ENCODE measurements around the gene EPO.
A peak's percentile ranks its signal among the peaks of the same experiment; 100 is the strongest.

Gene EPO

GRCh38 chr7:100731937-100732636, 11.8 kb downstream of the EPO start:
- H3K4me3 ChIP-seq (ENCODE audit: low read length): no peak overlapping the region
- DNase-seq (ENCODE audit: low read depth): no peak
- no peak for TF ChIP-seq CTCF (IDR thresholded peaks at IDR 0.05; ENCODE audit: insufficient read depth, low read depth, low read length, missing control alignments)

- DNase-seq (ENCODE audit: low read depth): no peak
- no peak for TF ChIP-seq CTCF (IDR thresholded peaks at IDR 0.05; ENCODE audit: insufficient read depth, low read depth, low read length, missing control alignments)
- no peak overlapping the region for H3K4me3 ChIP-seq (ENCODE audit: low read length)
Measured at GRCh38 chr7:100735730-100736129, 15.5 kb downstream of the EPO start.

GRCh38 chr7:100736671-100737070, 16.4 kb downstream of the EPO start:
- H3K4me3 ChIP-seq (ENCODE audit: low read length): no peak overlapping the region
- DNase-seq (ENCODE audit: low read depth): no peak
- TF ChIP-seq CTCF (IDR thresholded peaks at IDR 0.05; ENCODE audit: insufficient read depth, low read depth, low read length, missing control alignments): no peak

GRCh38 chr7:100739934-100740333, 19.7 kb downstream of the EPO start:
- TF ChIP-seq CTCF (IDR thresholded peaks at IDR 0.05; ENCODE audit: insufficient read depth, low read depth, low read length, missing control alignments): no peak
- no peak for DNase-seq (ENCODE audit: low read depth)
- H3K4me3 ChIP-seq (ENCODE audit: low read length): no peak overlapping the region

- DNase-seq (ENCODE audit: low read depth): no peak
- TF ChIP-seq CTCF (IDR thresholded peaks at IDR 0.05; ENCODE audit: insufficient read depth, low read depth, low read length, missing control alignments): no peak
- no peak overlapping the region for H3K4me3 ChIP-seq (ENCODE audit: low read length)
Measured at GRCh38 chr7:100744605-100745004, 24.3 kb downstream of the EPO start.

GRCh38 chr7:100745184-100745583, 24.9 kb downstream of the EPO start:
- DNase-seq (ENCODE audit: low read depth): no peak
- TF ChIP-seq CTCF (IDR thresholded peaks at IDR 0.05; ENCODE audit: insufficient read depth, low read depth, low read length, missing control alignments): no peak
- H3K4me3 ChIP-seq (ENCODE audit: low read length): peak overlapping the region; percentile 29

- H3K4me3 ChIP-seq (ENCODE audit: low read length): no peak overlapping the region
- TF ChIP-seq CTCF (IDR thresholded peaks at IDR 0.05; ENCODE audit: insufficient read depth, low read depth, low read length, missing control alignments): no peak
- DNase-seq (ENCODE audit: low read depth): no peak
Measured at GRCh38 chr7:100752994-100753393, 32.7 kb downstream of the EPO start.
